AG08395 (cell line): ENCODE measurements around the gene PPP1R3F.

Experiments
- DNase-seq: peaks from one replicate; pipeline ENCODE4 v3.0.0; 2012; ENCODE audit warnings: mixed read lengths, low spot score

Gene PPP1R3F

GRCh38 chrX:49269767-49270248, at the start of gene PPP1R3F:
TSS of gene PPP1R3F (plus strand) at chrX:49269793. CDS start at chrX:49269870, 77 bp downstream.
- DNase-seq = no peak

- DNase-seq = no peak
Measured at GRCh38 chrX:49220100-49220499, 49.5 kb upstream of the PPP1R3F start.

- DNase-seq = no peak
Measured at GRCh38 chrX:49221868-49222267, 47.7 kb upstream of the PPP1R3F start.

- DNase-seq = no peak
Measured at GRCh38 chrX:49225858-49226257, 43.7 kb upstream of the PPP1R3F start.

GRCh38 chrX:49226946-49227345, 42.6 kb upstream of the PPP1R3F start:
- no peak for DNase-seq

GRCh38 chrX:49227726-49228125, 41.9 kb upstream of the PPP1R3F start:
- DNase-seq = no peak

GRCh38 chrX:49228185-49228584, 41.4 kb upstream of the PPP1R3F start:
- DNase-seq = no peak

GRCh38 chrX:49230500-49231232, 38.9 kb upstream of the PPP1R3F start:
- DNase-seq = no peak

GRCh38 chrX:49231333-49232000, 38.1 kb upstream of the PPP1R3F start:
- no peak for DNase-seq

GRCh38 chrX:49232525-49232924, 37.1 kb upstream of the PPP1R3F start:
- DNase-seq = no peak

GRCh38 chrX:49233176-49233575, 36.4 kb upstream of the PPP1R3F start, which contains the start of gene CACNA1F:
TSS of gene CACNA1F (minus strand) at chrX:49233340. CDS start at chrX:49233309, 31 bp downstream.
- no peak for DNase-seq

GRCh38 chrX:49233887-49234555, 35.6 kb upstream of the PPP1R3F start:
- no peak for DNase-seq

- no peak for DNase-seq
Measured at GRCh38 chrX:49237060-49237459, 32.5 kb upstream of the PPP1R3F start.

- no peak for DNase-seq
Measured at GRCh38 chrX:49238735-49239134, 30.9 kb upstream of the PPP1R3F start.

GRCh38 chrX:49242545-49243066, 27.0 kb upstream of the PPP1R3F start:
- no peak for DNase-seq

GRCh38 chrX:49243166-49243565, 26.4 kb upstream of the PPP1R3F start:
- no peak for DNase-seq

- DNase-seq = no peak
Measured at GRCh38 chrX:49244207-49244606, 25.4 kb upstream of the PPP1R3F start.

- DNase-seq = no peak
Measured at GRCh38 chrX:49246541-49246940, 23.1 kb upstream of the PPP1R3F start.

- no peak for DNase-seq
Measured at GRCh38 chrX:49247346-49247745, 22.2 kb upstream of the PPP1R3F start.

- DNase-seq = no peak
Measured at GRCh38 chrX:49247916-49248811, 21.4 kb upstream of the PPP1R3F start.

- DNase-seq = no peak
Measured at GRCh38 chrX:49249071-49249470, 20.5 kb upstream of the PPP1R3F start.

- no peak for DNase-seq
Measured at GRCh38 chrX:49249616-49250015, 20.0 kb upstream of the PPP1R3F start.
